Stomach (tissue), 4 donors: ENCODE results near the gene ERMARD.

Source experiments
- EP300 ChIP-seq: sonication (generic); formaldehyde crosslinking; IDR thresholded peaks from one replicate; pipeline ENCODE4 v1.6.1; 2017; ENCODE audit warnings: antibody characterized with exemption
- POLR2A ChIP-seq, 4 donors: fragments of 450-650 bp; IDR thresholded peaks; one replicate each; pipeline ENCODE4 v1.6.1; 2016; ENCODE audit warnings: antibody characterized with exemption in 4 of 4, control low read depth in 2 of 4, mild to moderate bottlenecking in 1 of 4, moderate library complexity in 1 of 4
- TF ChIP-seq, protein P1 (sequence below), 7 experiments: fragments of 450-650 bp in 4 of 7; fragments of 200-600 bp in 3 of 7; sonication (generic) in 3 of 7; IDR thresholded peaks; one replicate each; pipeline ENCODE4 v1.5.1; 2016 to 2019; ENCODE audit warnings: antibody characterized with exemption in 7 of 7, control low read depth in 2 of 7, mild to moderate bottlenecking in 1 of 7

DNA sequence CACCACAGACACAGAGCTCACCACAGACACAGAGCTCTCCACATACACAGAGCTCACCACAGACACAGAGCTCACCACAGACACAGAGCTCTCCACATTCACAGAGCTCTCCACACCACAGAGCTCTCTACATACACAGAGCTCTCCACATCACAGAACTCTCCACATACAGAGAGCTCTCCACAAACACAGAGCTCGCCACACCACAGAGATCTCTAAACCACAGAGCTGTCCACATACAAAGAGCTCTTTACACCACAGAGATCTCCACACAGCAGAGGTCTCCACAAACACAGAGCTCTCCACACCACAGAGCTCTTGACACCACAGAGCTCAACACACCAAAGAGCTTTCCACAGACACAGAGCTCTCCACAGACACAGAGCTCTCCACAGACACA lies 55.8 kb downstream of the ERMARD start:
- TF ChIP-seq POLR2A (IDR thresholded peaks at IDR 0.05): no peak
- TF ChIP-seq, protein P1, sequence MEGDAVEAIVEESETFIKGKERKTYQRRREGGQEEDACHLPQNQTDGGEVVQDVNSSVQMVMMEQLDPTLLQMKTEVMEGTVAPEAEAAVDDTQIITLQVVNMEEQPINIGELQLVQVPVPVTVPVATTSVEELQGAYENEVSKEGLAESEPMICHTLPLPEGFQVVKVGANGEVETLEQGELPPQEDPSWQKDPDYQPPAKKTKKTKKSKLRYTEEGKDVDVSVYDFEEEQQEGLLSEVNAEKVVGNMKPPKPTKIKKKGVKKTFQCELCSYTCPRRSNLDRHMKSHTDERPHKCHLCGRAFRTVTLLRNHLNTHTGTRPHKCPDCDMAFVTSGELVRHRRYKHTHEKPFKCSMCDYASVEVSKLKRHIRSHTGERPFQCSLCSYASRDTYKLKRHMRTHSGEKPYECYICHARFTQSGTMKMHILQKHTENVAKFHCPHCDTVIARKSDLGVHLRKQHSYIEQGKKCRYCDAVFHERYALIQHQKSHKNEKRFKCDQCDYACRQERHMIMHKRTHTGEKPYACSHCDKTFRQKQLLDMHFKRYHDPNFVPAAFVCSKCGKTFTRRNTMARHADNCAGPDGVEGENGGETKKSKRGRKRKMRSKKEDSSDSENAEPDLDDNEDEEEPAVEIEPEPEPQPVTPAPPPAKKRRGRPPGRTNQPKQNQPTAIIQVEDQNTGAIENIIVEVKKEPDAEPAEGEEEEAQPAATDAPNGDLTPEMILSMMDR (IDR thresholded peaks at IDR 0.05): no peak
- TF ChIP-seq EP300: no peak
